GM15510 (cell line): Measurements from ENCODE around the gene CPNE2.

Source experiments
- POLR2A ChIP-seq: IDR thresholded peaks from 3 replicates; pipeline ENCODE4 v1.6.1; 2011; ENCODE audit warnings: borderline replicate concordance; ENCODE audit not compliant: insufficient read length; ENCODE audit errors: extremely low read depth

The CPNE2 gene

GRCh38 chr16:57178793-57179212 lies 86.4 kb downstream of the CPNE2 start:
- no peak for TF ChIP-seq POLR2A

- no peak for TF ChIP-seq POLR2A
These were observed 86.9 kb downstream of the CPNE2 start for GRCh38 chr16:57179215-57179828.

- TF ChIP-seq POLR2A: no peak
These were observed 91.7 kb downstream of the CPNE2 start for GRCh38 chr16:57184113-57184512.

- no peak for TF ChIP-seq POLR2A
These were observed 92.6 kb downstream of the CPNE2 start for GRCh38 chr16:57184887-57185445.

GRCh38 chr16:57185446-57185944 lies 93.1 kb downstream of the CPNE2 start:
- TF ChIP-seq POLR2A: no peak

GRCh38 chr16:57185945-57186871 lies 93.8 kb downstream of the CPNE2 start, which contains the start of the genes PSME3IP1 and RSPRY1:
TSS of gene PSME3IP1 (minus strand) at chr16:57186039. CDS start at chr16:57173854, 12,185 bp downstream.
TSS of gene RSPRY1 (plus strand) at chr16:57186329. CDS start at chr16:57204659, 18,330 bp downstream.
- peak; percentile 83 for TF ChIP-seq POLR2A

- TF ChIP-seq POLR2A: no peak
These were observed 94.8 kb downstream of the CPNE2 start for GRCh38 chr16:57186872-57187854.

GRCh38 chr16:57188711-57189002 lies 96.3 kb downstream of the CPNE2 start:
- TF ChIP-seq POLR2A: no peak

- no peak for TF ChIP-seq POLR2A
These were observed 97.8 kb downstream of the CPNE2 start for GRCh38 chr16:57190136-57190535.

GRCh38 chr16:57191056-57191571 lies 98.7 kb downstream of the CPNE2 start:
- no peak for TF ChIP-seq POLR2A

GRCh38 chr16:57192146-57192545 lies 99.8 kb downstream of the CPNE2 start:
- TF ChIP-seq POLR2A: no peak

- TF ChIP-seq POLR2A: no peak
These were observed 100.5 kb downstream of the CPNE2 start for GRCh38 chr16:57192720-57193486.

- TF ChIP-seq POLR2A: no peak
These were observed 102.1 kb downstream of the CPNE2 start for GRCh38 chr16:57194512-57194911.
